Measurements from ENCODE around the gene USHBP1. TPM values are rescaled to one million over a fixed set of nuclear protein-coding genes. Genes with fewer than 3 reads are reported as not detected.

The USHBP1 gene
- total and polyA plus RNA-seq, 10 of the 15 experiments (the other 5 are each of a cell fraction or from before 2014, with no cell fraction given): 0.05 to 0.96 (median 0.22) TPM; not detected in 2

DNA sequence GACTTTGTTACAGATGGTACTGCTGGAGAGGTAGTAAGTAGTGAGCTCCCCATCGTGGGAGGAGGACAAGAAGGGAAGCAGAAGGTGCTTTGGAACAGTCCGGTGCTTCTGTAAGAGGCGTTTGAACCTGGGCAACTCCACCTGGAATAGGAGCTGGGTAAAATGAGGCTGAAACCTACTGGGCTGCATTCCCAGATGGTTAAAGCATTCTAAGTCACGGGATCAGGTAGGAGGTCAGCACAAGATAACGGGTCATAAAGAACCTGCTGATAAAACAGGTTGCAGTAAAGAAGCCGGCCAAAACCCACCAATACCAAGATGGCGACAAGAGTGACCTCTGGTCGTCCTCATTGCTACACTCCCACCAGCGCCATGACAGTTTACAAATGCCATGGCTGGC, 22.2 kb upstream of the USHBP1 start:
- Histone ChIP-seq H3K27ac (ENCODE audit: control insufficient read depth, insufficient read depth) (no peak overlapping the region), H3K4me1 (ENCODE audit: control insufficient read depth, insufficient read depth, low read length) (peaks cover 4% of the 10 kb centered on the region), H3K79me2 (ENCODE audit: control insufficient read depth, insufficient read depth, low read length) (no peaks in the 10 kb centered on the region; the same call in 1 of the 2 replicates), H4K20me1 (ENCODE audit: control insufficient read depth, insufficient read depth) (no peaks in the 10 kb centered on the region), H3K36me3 (ENCODE audit: control insufficient read depth in 2 of 2, insufficient read depth in 2 of 2, low read length in 1 of 2) (peaks cover 0 to 7% of the 10 kb centered on the region in 2 experiments; a peak in 2 of 4 replicates), H3K4me3 (no peak overlapping the region), H3K4me2 (ENCODE audit: control insufficient read depth, insufficient read depth) (no peak overlapping the region), H3K27me3 (replicated peaks in 1 of 2; ENCODE audit: control insufficient read depth in 2 of 2, insufficient read depth in 2 of 2, low read length in 1 of 2) (no peaks in the 10 kb centered on the region), H3K9me3 (replicated peaks; ENCODE audit: control insufficient read depth, insufficient read depth, low read length) (no peaks in the 10 kb centered on the region), H2AFZ (ENCODE audit: control insufficient read depth, low read depth, low read length) (no peak overlapping the region), H3K9ac (ENCODE audit: control insufficient read depth, insufficient read depth, low read length) (no peak overlapping the region)
- POLR2A ChIA-PET: no interaction called here
- CTCF ChIA-PET: interaction anchor here (1.0 to 1.6 kb wide), 4 partner anchors 19 to 103 kb away, joined by 3 to 5 read pairs (median 4); partner anchors contain the start of gene MRPL34
- RAD21 ChIA-PET (ENCODE audit: unreplicated experiment): no interaction called here
- no TSS peak for BruUV-seq (replicated peaks)
- FAIRE-seq (no peak), DNase-seq (ENCODE audit: low read depth, low spot score) (no peak), ATAC-seq (no peak)
- intact Hi-C loops (cut with micrococcal nuclease; ENCODE audit: unreplicated experiment): no loop called here
- in situ Hi-C loops (cut with MboI): loop anchor here (5.0 kb wide), 1 partner anchor 214 kb away; no protein-coding TSS in a partner anchor
- 98% methylated on average over 9 of the region's 9 CpGs for WGBS (ENCODE audit: insufficient coverage, insufficient replicate concordance, low lambda C conversion rate, missing lambda C conversion rate)
- SMC1A ChIA-PET (ENCODE audit: uncharacterized antibody, unreplicated experiment): interaction anchor here (1.7 kb wide), 1 partner anchor 99 kb away, joined by 3 read pairs; no protein-coding TSS in a partner anchor
- TF ChIP-seq BACH1 (IDR thresholded peaks at IDR 0.05; ENCODE audit: borderline replicate concordance): no peak
- no peak for TF ChIP-seq POLR2AphosphoS2 (IDR thresholded peaks at IDR 0.05; ENCODE audit: low read depth, low read length)
- no peak for TF ChIP-seq ETV6 (conservative IDR thresholded peaks at IDR 0.05 in 1 of 2, IDR thresholded peaks at IDR 0.05 in 1 of 2; ENCODE audit: borderline replicate concordance in 1 of 2, low read depth in 1 of 2)
- TF ChIP-seq, protein P1, sequence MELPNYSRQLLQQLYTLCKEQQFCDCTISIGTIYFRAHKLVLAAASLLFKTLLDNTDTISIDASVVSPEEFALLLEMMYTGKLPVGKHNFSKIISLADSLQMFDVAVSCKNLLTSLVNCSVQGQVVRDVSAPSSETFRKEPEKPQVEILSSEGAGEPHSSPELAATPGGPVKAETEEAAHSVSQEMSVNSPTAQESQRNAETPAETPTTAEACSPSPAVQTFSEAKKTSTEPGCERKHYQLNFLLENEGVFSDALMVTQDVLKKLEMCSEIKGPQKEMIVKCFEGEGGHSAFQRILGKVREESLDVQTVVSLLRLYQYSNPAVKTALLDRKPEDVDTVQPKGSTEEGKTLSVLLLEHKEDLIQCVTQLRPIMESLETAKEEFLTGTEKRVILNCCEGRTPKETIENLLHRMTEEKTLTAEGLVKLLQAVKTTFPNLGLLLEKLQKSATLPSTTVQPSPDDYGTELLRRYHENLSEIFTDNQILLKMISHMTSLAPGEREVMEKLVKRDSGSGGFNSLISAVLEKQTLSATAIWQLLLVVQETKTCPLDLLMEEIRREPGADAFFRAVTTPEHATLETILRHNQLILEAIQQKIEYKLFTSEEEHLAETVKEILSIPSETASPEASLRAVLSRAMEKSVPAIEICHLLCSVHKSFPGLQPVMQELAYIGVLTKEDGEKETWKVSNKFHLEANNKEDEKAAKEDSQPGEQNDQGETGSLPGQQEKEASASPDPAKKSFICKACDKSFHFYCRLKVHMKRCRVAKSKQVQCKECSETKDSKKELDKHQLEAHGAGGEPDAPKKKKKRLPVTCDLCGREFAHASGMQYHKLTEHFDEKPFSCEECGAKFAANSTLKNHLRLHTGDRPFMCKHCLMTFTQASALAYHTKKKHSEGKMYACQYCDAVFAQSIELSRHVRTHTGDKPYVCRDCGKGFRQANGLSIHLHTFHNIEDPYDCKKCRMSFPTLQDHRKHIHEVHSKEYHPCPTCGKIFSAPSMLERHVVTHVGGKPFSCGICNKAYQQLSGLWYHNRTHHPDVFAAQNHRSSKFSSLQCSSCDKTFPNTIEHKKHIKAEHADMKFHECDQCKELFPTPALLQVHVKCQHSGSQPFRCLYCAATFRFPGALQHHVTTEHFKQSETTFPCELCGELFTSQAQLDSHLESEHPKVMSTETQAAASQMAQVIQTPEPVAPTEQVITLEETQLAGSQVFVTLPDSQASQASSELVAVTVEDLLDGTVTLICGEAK (IDR thresholded peaks at IDR 0.05; ENCODE audit: borderline replicate concordance): no peak
- TF ChIP-seq ZZZ3 (IDR thresholded peaks at IDR 0.05; ENCODE audit: control insufficient read depth, insufficient read length, low read depth): no peak
- TF ChIP-seq, protein P2, sequence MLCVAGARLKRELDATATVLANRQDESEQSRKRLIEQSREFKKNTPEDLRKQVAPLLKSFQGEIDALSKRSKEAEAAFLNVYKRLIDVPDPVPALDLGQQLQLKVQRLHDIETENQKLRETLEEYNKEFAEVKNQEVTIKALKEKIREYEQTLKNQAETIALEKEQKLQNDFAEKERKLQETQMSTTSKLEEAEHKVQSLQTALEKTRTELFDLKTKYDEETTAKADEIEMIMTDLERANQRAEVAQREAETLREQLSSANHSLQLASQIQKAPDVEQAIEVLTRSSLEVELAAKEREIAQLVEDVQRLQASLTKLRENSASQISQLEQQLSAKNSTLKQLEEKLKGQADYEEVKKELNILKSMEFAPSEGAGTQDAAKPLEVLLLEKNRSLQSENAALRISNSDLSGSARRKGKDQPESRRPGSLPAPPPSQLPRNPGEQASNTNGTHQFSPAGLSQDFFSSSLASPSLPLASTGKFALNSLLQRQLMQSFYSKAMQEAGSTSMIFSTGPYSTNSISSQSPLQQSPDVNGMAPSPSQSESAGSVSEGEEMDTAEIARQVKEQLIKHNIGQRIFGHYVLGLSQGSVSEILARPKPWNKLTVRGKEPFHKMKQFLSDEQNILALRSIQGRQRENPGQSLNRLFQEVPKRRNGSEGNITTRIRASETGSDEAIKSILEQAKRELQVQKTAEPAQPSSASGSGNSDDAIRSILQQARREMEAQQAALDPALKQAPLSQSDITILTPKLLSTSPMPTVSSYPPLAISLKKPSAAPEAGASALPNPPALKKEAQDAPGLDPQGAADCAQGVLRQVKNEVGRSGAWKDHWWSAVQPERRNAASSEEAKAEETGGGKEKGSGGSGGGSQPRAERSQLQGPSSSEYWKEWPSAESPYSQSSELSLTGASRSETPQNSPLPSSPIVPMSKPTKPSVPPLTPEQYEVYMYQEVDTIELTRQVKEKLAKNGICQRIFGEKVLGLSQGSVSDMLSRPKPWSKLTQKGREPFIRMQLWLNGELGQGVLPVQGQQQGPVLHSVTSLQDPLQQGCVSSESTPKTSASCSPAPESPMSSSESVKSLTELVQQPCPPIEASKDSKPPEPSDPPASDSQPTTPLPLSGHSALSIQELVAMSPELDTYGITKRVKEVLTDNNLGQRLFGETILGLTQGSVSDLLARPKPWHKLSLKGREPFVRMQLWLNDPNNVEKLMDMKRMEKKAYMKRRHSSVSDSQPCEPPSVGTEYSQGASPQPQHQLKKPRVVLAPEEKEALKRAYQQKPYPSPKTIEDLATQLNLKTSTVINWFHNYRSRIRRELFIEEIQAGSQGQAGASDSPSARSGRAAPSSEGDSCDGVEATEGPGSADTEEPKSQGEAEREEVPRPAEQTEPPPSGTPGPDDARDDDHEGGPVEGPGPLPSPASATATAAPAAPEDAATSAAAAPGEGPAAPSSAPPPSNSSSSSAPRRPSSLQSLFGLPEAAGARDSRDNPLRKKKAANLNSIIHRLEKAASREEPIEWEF (IDR thresholded peaks at IDR 0.05; ENCODE audit: insufficient replicate concordance, low read depth, low read length): no peak
- TF ChIP-seq, protein P3, sequence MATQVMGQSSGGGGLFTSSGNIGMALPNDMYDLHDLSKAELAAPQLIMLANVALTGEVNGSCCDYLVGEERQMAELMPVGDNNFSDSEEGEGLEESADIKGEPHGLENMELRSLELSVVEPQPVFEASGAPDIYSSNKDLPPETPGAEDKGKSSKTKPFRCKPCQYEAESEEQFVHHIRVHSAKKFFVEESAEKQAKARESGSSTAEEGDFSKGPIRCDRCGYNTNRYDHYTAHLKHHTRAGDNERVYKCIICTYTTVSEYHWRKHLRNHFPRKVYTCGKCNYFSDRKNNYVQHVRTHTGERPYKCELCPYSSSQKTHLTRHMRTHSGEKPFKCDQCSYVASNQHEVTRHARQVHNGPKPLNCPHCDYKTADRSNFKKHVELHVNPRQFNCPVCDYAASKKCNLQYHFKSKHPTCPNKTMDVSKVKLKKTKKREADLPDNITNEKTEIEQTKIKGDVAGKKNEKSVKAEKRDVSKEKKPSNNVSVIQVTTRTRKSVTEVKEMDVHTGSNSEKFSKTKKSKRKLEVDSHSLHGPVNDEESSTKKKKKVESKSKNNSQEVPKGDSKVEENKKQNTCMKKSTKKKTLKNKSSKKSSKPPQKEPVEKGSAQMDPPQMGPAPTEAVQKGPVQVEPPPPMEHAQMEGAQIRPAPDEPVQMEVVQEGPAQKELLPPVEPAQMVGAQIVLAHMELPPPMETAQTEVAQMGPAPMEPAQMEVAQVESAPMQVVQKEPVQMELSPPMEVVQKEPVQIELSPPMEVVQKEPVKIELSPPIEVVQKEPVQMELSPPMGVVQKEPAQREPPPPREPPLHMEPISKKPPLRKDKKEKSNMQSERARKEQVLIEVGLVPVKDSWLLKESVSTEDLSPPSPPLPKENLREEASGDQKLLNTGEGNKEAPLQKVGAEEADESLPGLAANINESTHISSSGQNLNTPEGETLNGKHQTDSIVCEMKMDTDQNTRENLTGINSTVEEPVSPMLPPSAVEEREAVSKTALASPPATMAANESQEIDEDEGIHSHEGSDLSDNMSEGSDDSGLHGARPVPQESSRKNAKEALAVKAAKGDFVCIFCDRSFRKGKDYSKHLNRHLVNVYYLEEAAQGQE (IDR thresholded peaks at IDR 0.05; ENCODE audit: low read depth, low read length): no peak
- no peak for TF ChIP-seq ZSCAN29 (IDR thresholded peaks at IDR 0.05)
- TF ChIP-seq NR2C1 (IDR thresholded peaks at IDR 0.05): no peak
- TF ChIP-seq YBX1 (IDR thresholded peaks at IDR 0.05): no peak
- TF ChIP-seq GATAD2B (conservative IDR thresholded peaks at IDR 0.05; ENCODE audit: low read depth): no peak

Measured in GM12878 (cell line).